Lower leg skin (tissue), 3 donors: ENCODE data around the gene ZFTA.

Experiments
- POLR2A ChIP-seq, 2 donors: fragments of 450-650 bp; IDR thresholded peaks; one replicate each; pipeline ENCODE4 v1.6.1; 2016 to 2017; ENCODE audit warnings: antibody characterized with exemption in 2 of 2, mild to moderate bottlenecking in 1 of 2, moderate library complexity in 1 of 2
- TF ChIP-seq, protein P1 (sequence below), 3 donors: fragments of 450-650 bp; IDR thresholded peaks; one replicate each; pipeline ENCODE4 v1.5.1; 2016; ENCODE audit warnings: antibody characterized with exemption in 3 of 3, mild to moderate bottlenecking in 3 of 3, moderate library complexity in 2 of 3

DNA sequence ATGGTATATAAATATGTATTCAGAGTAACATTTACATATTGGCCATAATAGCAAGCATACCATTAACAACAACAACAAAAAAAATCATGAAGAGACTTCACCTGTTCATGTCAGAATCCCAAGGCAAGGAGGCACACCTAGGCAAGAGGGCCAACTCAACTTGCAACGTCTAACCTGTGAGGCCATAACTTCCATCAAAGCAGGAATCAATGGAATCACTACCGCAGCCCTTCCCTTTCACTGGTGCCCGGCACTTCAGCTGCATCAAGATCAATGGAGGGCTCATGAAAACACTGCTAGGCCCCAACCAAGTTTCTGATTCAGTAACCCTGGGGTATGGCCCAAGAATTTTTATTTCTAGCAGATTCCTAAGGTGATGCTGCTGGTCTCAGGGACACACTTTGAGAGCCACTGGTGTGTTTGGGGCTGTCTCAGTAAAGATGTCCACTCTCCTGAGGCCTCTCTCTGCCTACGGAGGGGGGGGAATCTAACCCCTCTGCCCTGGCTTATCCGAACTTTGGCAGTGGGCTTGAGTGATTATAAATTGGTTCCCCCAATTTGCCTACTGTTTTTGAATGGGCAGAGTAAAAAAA lies 8.0 kb downstream of the ZFTA start:
- TF ChIP-seq, protein P1, sequence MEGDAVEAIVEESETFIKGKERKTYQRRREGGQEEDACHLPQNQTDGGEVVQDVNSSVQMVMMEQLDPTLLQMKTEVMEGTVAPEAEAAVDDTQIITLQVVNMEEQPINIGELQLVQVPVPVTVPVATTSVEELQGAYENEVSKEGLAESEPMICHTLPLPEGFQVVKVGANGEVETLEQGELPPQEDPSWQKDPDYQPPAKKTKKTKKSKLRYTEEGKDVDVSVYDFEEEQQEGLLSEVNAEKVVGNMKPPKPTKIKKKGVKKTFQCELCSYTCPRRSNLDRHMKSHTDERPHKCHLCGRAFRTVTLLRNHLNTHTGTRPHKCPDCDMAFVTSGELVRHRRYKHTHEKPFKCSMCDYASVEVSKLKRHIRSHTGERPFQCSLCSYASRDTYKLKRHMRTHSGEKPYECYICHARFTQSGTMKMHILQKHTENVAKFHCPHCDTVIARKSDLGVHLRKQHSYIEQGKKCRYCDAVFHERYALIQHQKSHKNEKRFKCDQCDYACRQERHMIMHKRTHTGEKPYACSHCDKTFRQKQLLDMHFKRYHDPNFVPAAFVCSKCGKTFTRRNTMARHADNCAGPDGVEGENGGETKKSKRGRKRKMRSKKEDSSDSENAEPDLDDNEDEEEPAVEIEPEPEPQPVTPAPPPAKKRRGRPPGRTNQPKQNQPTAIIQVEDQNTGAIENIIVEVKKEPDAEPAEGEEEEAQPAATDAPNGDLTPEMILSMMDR (IDR thresholded peaks at IDR 0.05) = no peak
- TF ChIP-seq POLR2A (IDR thresholded peaks at IDR 0.05) = no peak
